NB4 (cell line): ENCODE data around the gene CREB5.

ENCODE experiments used
- POLR2A ChIP-seq: IDR thresholded peaks from 2 replicates; pipeline ENCODE4 v1.6.1; 2011; ENCODE audit warnings: mild to moderate bottlenecking; ENCODE audit not compliant: insufficient read length; ENCODE audit errors: extremely low read depth
- TF ChIP-seq, protein P1 (sequence below): IDR thresholded peaks from one replicate; pipeline ENCODE4 v1.5.1; 2012; ENCODE audit warnings: low read depth, low read length
- TF ChIP-seq, protein P2 (sequence below): IDR thresholded peaks from 2 replicates; pipeline ENCODE4 v1.6.1; 2011; ENCODE audit warnings: low read depth, low read length

DNA sequence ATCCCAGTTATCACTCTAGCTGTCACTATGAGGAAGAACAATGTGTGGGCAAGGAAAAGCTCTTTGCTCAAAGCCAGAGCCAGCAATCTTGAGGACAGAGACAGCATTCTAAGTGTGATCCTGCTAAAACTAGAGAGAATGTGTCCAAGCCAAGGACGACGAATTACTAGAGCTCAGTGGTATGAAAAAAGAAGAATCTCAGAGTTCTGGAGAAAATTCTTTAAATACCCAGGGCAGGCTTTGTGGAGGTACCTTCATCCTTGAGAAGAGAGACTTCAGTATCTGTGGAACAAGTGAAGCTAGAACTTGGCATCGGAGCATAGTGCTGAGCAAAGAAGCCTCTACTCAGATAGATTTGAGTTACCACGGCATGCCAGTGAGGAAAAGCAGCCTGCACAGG lies 336.0 kb downstream of the CREB5 start:
- TF ChIP-seq, protein P1, sequence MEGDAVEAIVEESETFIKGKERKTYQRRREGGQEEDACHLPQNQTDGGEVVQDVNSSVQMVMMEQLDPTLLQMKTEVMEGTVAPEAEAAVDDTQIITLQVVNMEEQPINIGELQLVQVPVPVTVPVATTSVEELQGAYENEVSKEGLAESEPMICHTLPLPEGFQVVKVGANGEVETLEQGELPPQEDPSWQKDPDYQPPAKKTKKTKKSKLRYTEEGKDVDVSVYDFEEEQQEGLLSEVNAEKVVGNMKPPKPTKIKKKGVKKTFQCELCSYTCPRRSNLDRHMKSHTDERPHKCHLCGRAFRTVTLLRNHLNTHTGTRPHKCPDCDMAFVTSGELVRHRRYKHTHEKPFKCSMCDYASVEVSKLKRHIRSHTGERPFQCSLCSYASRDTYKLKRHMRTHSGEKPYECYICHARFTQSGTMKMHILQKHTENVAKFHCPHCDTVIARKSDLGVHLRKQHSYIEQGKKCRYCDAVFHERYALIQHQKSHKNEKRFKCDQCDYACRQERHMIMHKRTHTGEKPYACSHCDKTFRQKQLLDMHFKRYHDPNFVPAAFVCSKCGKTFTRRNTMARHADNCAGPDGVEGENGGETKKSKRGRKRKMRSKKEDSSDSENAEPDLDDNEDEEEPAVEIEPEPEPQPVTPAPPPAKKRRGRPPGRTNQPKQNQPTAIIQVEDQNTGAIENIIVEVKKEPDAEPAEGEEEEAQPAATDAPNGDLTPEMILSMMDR, result no peak
- TF ChIP-seq POLR2A, result no peak
- TF ChIP-seq, protein P2, sequence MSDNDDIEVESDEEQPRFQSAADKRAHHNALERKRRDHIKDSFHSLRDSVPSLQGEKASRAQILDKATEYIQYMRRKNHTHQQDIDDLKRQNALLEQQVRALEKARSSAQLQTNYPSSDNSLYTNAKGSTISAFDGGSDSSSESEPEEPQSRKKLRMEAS, result no peak
